ENCODE results near the gene IGHMBP2. TPM values are rescaled to one million over a fixed set of nuclear protein-coding genes. Genes with fewer than 3 reads are reported as not detected.

IGHMBP2 gene
- total and polyA plus RNA-seq, 2 of the 8 experiments (the other 6 are each of a cell fraction or from before 2014, with no cell fraction given): 8.4 to 17.6 TPM

GRCh38 chr11:68960294-68961071 is 56.8 kb downstream of the IGHMBP2 start:
- ChIA-PET POLR2A (ENCODE audit: partially characterized antibody) (no interaction called here), CTCF (ENCODE audit: partially characterized antibody) (interaction anchor here (0.8 to 3.4 kb wide), 3 partner anchors 18 to 141 kb away, joined by 3 to 13 read pairs (median 3); no protein-coding TSS in a partner anchor)
- peaks cover 0 to 6% (median 3%) of the 10 kb centered on the region in 4 experiments; a peak in 1 of 7 replicates for H3K4me1 ChIP-seq (replicated peaks in 1 of 4; ENCODE audit: control insufficient read depth in 3 of 4, insufficient read depth in 4 of 4, low read length in 3 of 4)
- H3K23me2 ChIP-seq (ENCODE audit: low read depth, low read length): no peaks in the 10 kb centered on the region
- no peaks in the 10 kb centered on the region for H3K27me3 ChIP-seq (replicated peaks in 1 of 4; ENCODE audit: control insufficient read depth in 3 of 4, extremely low read depth in 1 of 4, insufficient read depth in 3 of 4, low read length in 3 of 4)
- H4K20me1 ChIP-seq (replicated peaks in 1 of 2; ENCODE audit: control insufficient read depth in 1 of 2, insufficient read depth in 2 of 2, low read length in 2 of 2): peaks cover 0 to 2% of the 10 kb centered on the region in 2 experiments
- no peak overlapping the region for H3K27ac ChIP-seq (ENCODE audit: low read depth, low read length)
- H2AK5ac ChIP-seq (ENCODE audit: low read depth, low read length): no peak overlapping the region
- no peak for FAIRE-seq
- no peak overlapping the region for H3K14ac ChIP-seq (ENCODE audit: insufficient read length)
- no peak overlapping the region for H3K18ac ChIP-seq (ENCODE audit: extremely low read depth, low read length)
- DNase-seq (ENCODE audit: low read depth in 1 of 2, low spot score in 2 of 2): no peak
- H3K79me2 ChIP-seq (ENCODE audit: control insufficient read depth in 1 of 2, insufficient read depth in 2 of 2, low read length in 2 of 2): no peaks in the 10 kb centered on the region
- H2AFZ ChIP-seq (ENCODE audit: low read length): no peak overlapping the region
- no peaks in the 10 kb centered on the region for H3K79me1 ChIP-seq (ENCODE audit: low read depth, low read length)
- H2BK5ac ChIP-seq (ENCODE audit: low read depth, low read length): no peak overlapping the region
- no peak overlapping the region for H3K23ac ChIP-seq (ENCODE audit: insufficient read length)
- H3K9ac ChIP-seq (replicated peaks in 1 of 4; ENCODE audit: extremely low read depth in 1 of 4, low read depth in 3 of 4, low read length in 3 of 4): no peak overlapping the region; a peak in 1 of 7 replicates
- H2BK120ac ChIP-seq (replicated peaks; ENCODE audit: low read depth, low read length): no peak overlapping the region
- H4K91ac ChIP-seq (replicated peaks; ENCODE audit: insufficient read length, low read length): no peak overlapping the region
- no peak overlapping the region for H2BK12ac ChIP-seq (ENCODE audit: low read depth, low read length)
- H3K36me3 ChIP-seq (ENCODE audit: control insufficient read depth in 2 of 4, insufficient read depth in 4 of 4, low read length in 3 of 4): no peaks in the 10 kb centered on the region
- H3K4ac ChIP-seq (replicated peaks; ENCODE audit: insufficient read length, low read depth, low read length): no peak overlapping the region
- no peaks in the 10 kb centered on the region; a peak in 1 of 4 replicates for H3K9me3 ChIP-seq (ENCODE audit: insufficient read depth in 2 of 2, low read depth in 1 of 2, low read length in 1 of 2)
- no peak overlapping the region for H4K5ac ChIP-seq (ENCODE audit: insufficient read length, low read depth, low read length)
- H3K4me2 ChIP-seq (ENCODE audit: insufficient read depth in 1 of 2, low read depth in 2 of 2, low read length in 2 of 2): no peak overlapping the region
- H4K8ac ChIP-seq (ENCODE audit: extremely low read depth, insufficient read depth, low read length): no peak overlapping the region; the same call in 1 of the 2 replicates
- H3K4me3 ChIP-seq (ENCODE audit: extremely low read depth in 1 of 4, insufficient read depth in 2 of 4, low read depth in 3 of 4, low read length in 4 of 4): no peak overlapping the region
- no peak overlapping the region for H2BK20ac ChIP-seq (ENCODE audit: low read length)
- 89% methylated on average over 21 of the region's 25 CpGs; no CpG with 5 or more reads in 1 of the 2 experiments for WGBS, 2 experiments (ENCODE audit: extremely low coverage in 1 of 2, insufficient coverage in 1 of 2, insufficient read length in 1 of 2, insufficient replicate concordance in 2 of 2, low coverage in 1 of 2, low lambda C conversion rate in 2 of 2, missing lambda C conversion rate in 1 of 2)
- H3K56ac ChIP-seq (replicated peaks; ENCODE audit: insufficient read length, low read depth, low read length): no peak overlapping the region
- H2BK15ac ChIP-seq (ENCODE audit: low read length): no peak overlapping the region
- TF ChIP-seq KDM1A (IDR thresholded peaks at IDR 0.05; ENCODE audit: borderline replicate concordance, low read length) (no peak), CBX5 (IDR thresholded peaks at IDR 0.05; ENCODE audit: low read depth, low read length) (no peak), TAF7 (optimal IDR thresholded peaks at IDR 0.05; ENCODE audit: borderline replicate concordance, low read depth, low read length) (no peak)

Data from H1 (cell line).